ENCODE data around the gene MSN. TPM values are rescaled to one million over a fixed set of nuclear protein-coding genes. Genes with fewer than 3 reads are reported as not detected.

MSN gene
- total and polyA plus RNA-seq, 8 donors = 367 to 543 (median 422) TPM

DNA sequence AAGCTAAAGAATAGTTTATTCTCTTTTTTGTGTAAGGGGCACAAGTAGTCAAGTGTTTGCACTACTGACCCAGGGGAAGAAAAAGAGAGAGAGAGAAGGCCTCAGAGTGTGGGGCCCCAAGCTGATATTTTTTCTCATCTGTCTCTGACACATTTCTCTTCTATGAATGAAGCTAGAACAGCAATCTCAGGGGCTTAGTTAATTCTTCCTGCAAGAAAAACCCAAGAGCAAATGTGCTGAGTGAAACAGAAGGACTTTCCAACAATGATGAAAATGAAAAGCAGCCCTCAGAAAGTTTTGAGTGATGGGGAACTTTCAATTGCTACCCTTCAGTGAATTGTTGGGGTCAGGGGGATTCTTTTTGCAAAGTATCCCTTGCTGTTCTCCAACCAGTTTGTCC lies 9.2 kb upstream of the MSN start:
- DNase-seq (no peak), ATAC-seq (no peak)
- no peak for TF ChIP-seq CTCF (IDR thresholded peaks at IDR 0.05)
- Histone ChIP-seq H3K4me3 (no peak overlapping the region), H3K4me1 (no peaks in the 10 kb centered on the region), H3K27ac (no peak overlapping the region), H3K27me3 (no peaks in the 10 kb centered on the region), H3K9me3 (no peaks in the 10 kb centered on the region), H3K36me3 (no peaks in the 10 kb centered on the region)
- intact Hi-C loops (cut with DNase I) = no loop called here

GRCh38 chrX:65667157-65667502 lies 324 bp upstream of the MSN start:
- intact Hi-C loops (cut with DNase I) = no loop called here
- peaks cover 5 to 27% of the 10 kb centered on the region in 2 donors for H3K4me1 ChIP-seq
- H3K9me3 ChIP-seq = no peaks in the 10 kb centered on the region
- TF ChIP-seq CTCF (IDR thresholded peaks at IDR 0.05) = no peak
- H3K4me3 ChIP-seq = peak overlapping the region in 1 of 2 donors; percentile 80
- no peaks in the 10 kb centered on the region for H3K27me3 ChIP-seq
- ATAC-seq = no peak
- no peak for DNase-seq
- no peaks in the 10 kb centered on the region for H3K36me3 ChIP-seq
- peak overlapping the region; percentile 20 to 93 for H3K27ac ChIP-seq

DNA sequence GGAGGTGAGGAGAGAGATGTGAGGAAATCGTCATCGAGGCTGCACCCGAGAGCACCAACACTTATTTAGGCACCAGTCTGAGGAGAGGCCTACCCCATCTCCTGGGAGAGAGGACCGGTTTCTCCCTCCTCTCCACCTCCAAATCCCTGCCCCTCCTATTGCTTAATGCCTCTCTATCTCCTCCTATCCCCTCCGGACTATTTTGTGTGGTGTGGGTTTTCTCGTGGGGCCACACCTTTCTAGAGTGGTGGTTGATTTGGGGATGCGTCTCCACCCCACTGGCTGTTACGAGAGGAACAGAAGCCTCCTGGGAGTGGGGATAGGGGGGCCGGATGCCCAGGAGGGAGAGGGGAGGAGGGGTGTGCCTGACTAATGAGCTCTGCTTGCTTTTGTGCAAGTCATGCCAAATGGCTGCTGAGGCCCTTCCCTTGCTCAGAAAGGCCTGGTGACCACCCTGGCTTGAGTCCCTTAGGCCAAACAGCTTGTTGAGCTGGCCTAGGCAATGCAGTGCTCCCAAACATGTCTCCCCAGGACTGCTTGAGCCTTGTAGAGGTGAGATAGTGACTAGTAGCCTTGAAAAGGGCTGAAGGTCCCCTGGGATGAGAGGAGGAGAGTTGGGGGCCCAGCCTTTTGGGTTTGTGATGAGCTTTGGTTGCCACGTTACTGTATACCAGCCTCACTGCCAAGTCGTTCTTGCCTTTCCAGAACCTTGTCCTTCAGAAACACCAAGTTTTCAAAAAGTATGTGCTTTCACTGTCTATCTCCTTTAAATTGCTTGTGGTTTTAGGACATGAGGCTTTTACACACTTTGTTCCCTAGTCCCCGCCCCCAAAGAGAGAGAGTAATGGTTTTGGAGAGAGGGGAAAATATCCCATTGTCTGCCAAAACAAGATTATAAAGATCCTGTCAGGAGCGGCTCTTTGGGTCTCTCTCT lies 1.2 kb downstream of the MSN start:
- Histone ChIP-seq H3K9me3 (no peaks in the 10 kb centered on the region), H3K36me3 (no peaks in the 10 kb centered on the region), H3K4me3 (peak overlapping the region; percentile 72 to 80), H3K27ac (peak overlapping the region; percentile 93 to 94), H3K27me3 (no peaks in the 10 kb centered on the region), H3K4me1 (peaks cover 12 to 42% of the 10 kb centered on the region in 2 donors)
- peak; percentile 72 for ATAC-seq
- DNase-seq = peak; percentile 55 to 83 (median 76)
- no peak for TF ChIP-seq CTCF (IDR thresholded peaks at IDR 0.05)
- intact Hi-C loops (cut with DNase I) = no loop called here

- Histone ChIP-seq H3K4me1 (peaks cover 25 to 69% of the 10 kb centered on the region in 2 donors), H3K9me3 (no peaks in the 10 kb centered on the region), H3K27ac (peak overlapping the region; percentile 93 to 94), H3K36me3 (no peaks in the 10 kb centered on the region), H3K27me3 (no peaks in the 10 kb centered on the region), H3K4me3 (peak overlapping the region in 1 of 2 donors; percentile 80)
- ATAC-seq (peak; percentile 23), DNase-seq (peak in 1 of 4 donors; percentile 49)
- intact Hi-C loops (cut with DNase I) = no loop called here
- TF ChIP-seq CTCF (IDR thresholded peaks at IDR 0.05) = no peak
These were observed 3.8 kb downstream of the MSN start for GRCh38 chrX:65671286-65671685.

DNA sequence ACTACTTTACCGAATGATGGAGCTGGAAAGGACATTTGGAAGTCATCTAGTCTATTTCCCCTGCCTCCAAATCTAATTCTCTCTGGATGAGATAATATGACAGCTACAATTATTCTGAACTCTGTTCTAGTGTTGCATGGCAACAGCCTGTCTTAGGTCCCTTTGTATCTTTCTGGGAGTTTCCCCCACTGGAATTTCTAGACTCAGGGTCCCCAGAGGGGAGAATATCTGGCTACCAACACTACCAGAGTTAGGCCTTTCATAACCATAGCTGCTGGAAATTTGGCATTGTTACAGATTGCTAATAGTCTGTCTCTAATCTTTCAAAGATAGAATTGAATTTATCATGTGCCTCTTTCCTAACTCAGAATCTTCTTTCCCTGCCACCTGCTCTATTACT lies 4.5 kb downstream of the MSN start:
- no peaks in the 10 kb centered on the region for H3K9me3 ChIP-seq
- H3K27me3 ChIP-seq = no peaks in the 10 kb centered on the region
- intact Hi-C loops (cut with DNase I) = no loop called here
- DNase-seq (no peak), ATAC-seq (no peak)
- H3K36me3 ChIP-seq = no peaks in the 10 kb centered on the region
- peaks cover 25 to 72% of the 10 kb centered on the region in 2 donors for H3K4me1 ChIP-seq
- no peak for TF ChIP-seq CTCF (IDR thresholded peaks at IDR 0.05)
- peak overlapping the region; percentile 93 to 94 for H3K27ac ChIP-seq
- peak overlapping the region in 1 of 2 donors; percentile 80 for H3K4me3 ChIP-seq
